ENCODE data around the gene CELF2. TPM values are rescaled to one million over a fixed set of nuclear protein-coding genes. Genes with fewer than 3 reads are reported as not detected.

Gene CELF2
- total RNA-seq, 2 donors from 2014 or later, result 10.4 to 11.2 TPM

GRCh38 chr10:11105676-11106004, 88.0 kb downstream of the CELF2 start:
- Histone ChIP-seq H3K27ac (no peak overlapping the region), H3K9me3 (no peaks in the 10 kb centered on the region), H3K36me3 (replicated peaks in 1 of 2; ENCODE audit: insufficient read depth in 1 of 2, low read depth in 2 of 2) (no peaks in the 10 kb centered on the region), H3K4me1 (no peaks in the 10 kb centered on the region), H3K27me3 (no peaks in the 10 kb centered on the region), H3K4me3 (no peak overlapping the region)
- DNase-seq, result no peak
- intact Hi-C loops (cut with DNase I), result no loop called here
- ATAC-seq, result no peak
- TF ChIP-seq CTCF (IDR thresholded peaks at IDR 0.05), result no peak
- no peak for TF ChIP-seq POLR2A (IDR thresholded peaks at IDR 0.05)
- 78 to 85% methylated on average over 2 of the region's 2 CpGs for WGBS, 2 donors

DNA sequence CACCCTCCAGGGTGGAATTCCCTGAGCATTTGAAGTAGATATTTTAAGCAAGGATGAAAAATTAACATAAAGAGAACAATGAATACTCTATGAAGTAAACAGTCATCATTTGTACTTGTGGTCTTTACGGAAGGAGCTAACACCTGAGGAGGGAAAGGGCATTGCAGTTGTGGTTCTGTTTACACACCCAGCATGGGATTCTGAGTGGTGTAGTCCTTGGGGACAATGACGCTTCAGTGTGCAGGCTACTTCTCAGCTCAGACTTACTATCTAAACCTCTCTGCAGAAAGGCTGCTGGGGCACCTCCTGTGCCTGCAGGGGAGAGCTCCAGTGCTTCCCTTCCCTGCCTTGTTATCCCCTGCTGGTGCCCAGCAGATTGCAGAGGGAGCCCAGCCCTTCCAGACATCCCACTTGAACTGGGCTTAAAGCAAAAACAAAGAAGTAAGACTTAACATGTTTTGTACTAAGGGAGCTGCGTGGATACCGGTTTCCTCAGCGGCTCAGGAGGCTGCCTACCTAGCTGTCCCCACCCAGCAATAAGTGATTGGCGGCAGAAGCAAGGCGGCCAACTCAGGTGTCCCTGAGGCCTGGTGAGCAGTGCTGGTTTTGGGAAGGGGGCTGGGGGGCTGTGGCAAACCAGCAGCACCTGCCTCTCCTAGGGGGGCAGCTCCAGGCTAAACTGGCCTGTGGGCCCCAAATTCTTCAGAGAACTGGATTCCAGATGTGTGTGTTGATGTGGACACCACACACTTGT, 89.1 kb downstream of the CELF2 start:
- H3K4me1 ChIP-seq, result no peaks in the 10 kb centered on the region
- no peak for ATAC-seq
- DNase-seq, result no peak
- no peaks in the 10 kb centered on the region for H3K36me3 ChIP-seq (replicated peaks in 1 of 2; ENCODE audit: insufficient read depth in 1 of 2, low read depth in 2 of 2)
- TF ChIP-seq CTCF (IDR thresholded peaks at IDR 0.05), result no peak
- no peak for TF ChIP-seq POLR2A (IDR thresholded peaks at IDR 0.05)
- intact Hi-C loops (cut with DNase I), result no loop called here
- 67 to 71% methylated on average over 7 of the region's 7 CpGs for WGBS, 2 donors
- no peaks in the 10 kb centered on the region for H3K27me3 ChIP-seq
- no peaks in the 10 kb centered on the region for H3K9me3 ChIP-seq
- no peak overlapping the region for H3K4me3 ChIP-seq
- H3K27ac ChIP-seq, result no peak overlapping the region

DNA sequence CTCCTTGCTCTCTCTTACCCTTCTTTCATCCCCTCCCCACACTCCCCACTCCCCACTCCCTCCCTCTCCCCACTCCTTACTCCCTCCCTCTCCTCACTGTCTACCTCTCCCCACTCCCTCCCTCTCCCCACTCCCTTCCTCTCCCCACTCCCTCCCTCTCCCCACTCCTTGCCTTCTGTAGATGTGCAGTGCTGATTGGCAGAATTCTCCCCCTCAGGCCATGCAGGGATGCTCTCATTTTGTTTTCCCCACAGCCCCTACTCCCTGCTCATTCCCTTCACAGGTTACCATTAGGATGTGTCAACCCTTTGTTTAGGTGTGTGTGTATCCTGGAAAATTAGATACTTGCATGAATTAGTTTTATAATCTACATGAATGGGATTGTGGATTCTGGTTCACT, 90.3 kb downstream of the CELF2 start:
- Histone ChIP-seq H3K27ac (no peak overlapping the region), H3K36me3 (replicated peaks in 1 of 2; ENCODE audit: insufficient read depth in 1 of 2, low read depth in 2 of 2) (no peaks in the 10 kb centered on the region), H3K4me1 (no peaks in the 10 kb centered on the region), H3K4me3 (no peak overlapping the region), H3K27me3 (no peaks in the 10 kb centered on the region), H3K9me3 (no peaks in the 10 kb centered on the region)
- ATAC-seq (no peak), DNase-seq (no peak)
- no peak for TF ChIP-seq CTCF (IDR thresholded peaks at IDR 0.05)
- intact Hi-C loops (cut with DNase I), result no loop called here

GRCh38 chr10:11108356-11108755, 90.7 kb downstream of the CELF2 start:
- no peak for ATAC-seq
- Histone ChIP-seq H3K27me3 (no peaks in the 10 kb centered on the region), H3K9me3 (no peaks in the 10 kb centered on the region), H3K4me1 (no peaks in the 10 kb centered on the region), H3K4me3 (no peak overlapping the region), H3K36me3 (replicated peaks in 1 of 2; ENCODE audit: insufficient read depth in 1 of 2, low read depth in 2 of 2) (no peaks in the 10 kb centered on the region), H3K27ac (no peak overlapping the region)
- TF ChIP-seq CTCF (IDR thresholded peaks at IDR 0.05) (no peak), POLR2A (IDR thresholded peaks at IDR 0.05) (no peak)
- 67 to 72% methylated on average over 5 of the region's 5 CpGs for WGBS, 2 donors
- intact Hi-C loops (cut with DNase I), result no loop called here
- no peak for DNase-seq

DNA sequence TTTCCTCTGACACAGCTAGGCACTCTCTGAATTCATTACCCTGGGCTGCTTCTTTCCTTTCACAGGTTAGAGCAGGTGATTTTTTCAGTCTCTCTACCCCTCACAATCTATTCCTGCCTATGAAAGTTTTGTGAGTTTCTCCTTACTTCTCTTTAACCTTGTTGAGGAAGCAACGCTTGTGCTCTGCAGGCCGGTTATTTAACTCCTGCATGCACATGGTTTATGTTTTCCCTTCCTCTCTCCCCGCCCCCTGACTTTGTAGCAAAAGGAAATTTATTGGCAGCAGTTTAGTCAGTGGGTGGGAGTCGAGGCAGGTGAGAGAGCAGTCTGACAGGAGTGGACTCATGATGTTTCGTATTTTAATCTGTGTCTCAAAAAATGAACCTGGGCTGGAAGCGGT, 91.9 kb downstream of the CELF2 start:
- WGBS, 2 donors, result 78 to 80% methylated on average over 6 of the region's 6 CpGs

More for the DNA sequence above, 91.9 kb downstream of the CELF2 start:
- Histone ChIP-seq H3K9me3 (no peaks in the 10 kb centered on the region), H3K27ac (no peak overlapping the region), H3K4me3 (no peak overlapping the region), H3K36me3 (replicated peaks in 1 of 2; ENCODE audit: insufficient read depth in 1 of 2, low read depth in 2 of 2) (no peaks in the 10 kb centered on the region), H3K4me1 (no peaks in the 10 kb centered on the region), H3K27me3 (no peaks in the 10 kb centered on the region)
- intact Hi-C loops (cut with DNase I), result no loop called here
- no peak for TF ChIP-seq CTCF (IDR thresholded peaks at IDR 0.05)
- no peak for TF ChIP-seq POLR2A (IDR thresholded peaks at IDR 0.05)
- ATAC-seq (no peak), DNase-seq (no peak)

All from body of pancreas (tissue), 4 donors.